Adipocyte (in vitro differentiated cells): ENCODE results near the gene PCDH15.

Source experiments
- DNase-seq: peaks from one replicate; pipeline ENCODE4 v3.0.0-alpha.2; 2015; ENCODE audit warnings: low read depth
- H3K27me3 ChIP-seq: replicated peaks from 2 replicates; pipeline ENCODE4 v1.7.0; 2013; ENCODE audit warnings: mild to moderate bottlenecking, low read length, moderate library complexity; ENCODE audit not compliant: control insufficient read depth, insufficient read depth
- H3K36me3 ChIP-seq: 2 replicates; pipeline ENCODE4 v1.7.0; 2013; ENCODE audit warnings: low read length, mild to moderate bottlenecking, moderate library complexity; ENCODE audit not compliant: control insufficient read depth, insufficient read depth, severe bottlenecking
- H3K4me1 ChIP-seq: 2 replicates; pipeline ENCODE4 v1.7.0; 2013; ENCODE audit warnings: mild to moderate bottlenecking, low read length, moderate library complexity; ENCODE audit not compliant: control insufficient read depth, insufficient read depth
- H3K4me3 ChIP-seq: 2 replicates; pipeline ENCODE4 v1.7.0; 2013; ENCODE audit warnings: mild to moderate bottlenecking, low read length, moderate library complexity
- H3K9ac ChIP-seq: 2 replicates; pipeline ENCODE4 v1.7.0; 2013; ENCODE audit warnings: mild to moderate bottlenecking, low read length, moderate library complexity
- H3K9me3 ChIP-seq: 2 replicates; pipeline ENCODE4 v1.7.0; 2013; ENCODE audit warnings: mild to moderate bottlenecking, low read length, moderate library complexity; ENCODE audit not compliant: control insufficient read depth

Gene PCDH15

DNA sequence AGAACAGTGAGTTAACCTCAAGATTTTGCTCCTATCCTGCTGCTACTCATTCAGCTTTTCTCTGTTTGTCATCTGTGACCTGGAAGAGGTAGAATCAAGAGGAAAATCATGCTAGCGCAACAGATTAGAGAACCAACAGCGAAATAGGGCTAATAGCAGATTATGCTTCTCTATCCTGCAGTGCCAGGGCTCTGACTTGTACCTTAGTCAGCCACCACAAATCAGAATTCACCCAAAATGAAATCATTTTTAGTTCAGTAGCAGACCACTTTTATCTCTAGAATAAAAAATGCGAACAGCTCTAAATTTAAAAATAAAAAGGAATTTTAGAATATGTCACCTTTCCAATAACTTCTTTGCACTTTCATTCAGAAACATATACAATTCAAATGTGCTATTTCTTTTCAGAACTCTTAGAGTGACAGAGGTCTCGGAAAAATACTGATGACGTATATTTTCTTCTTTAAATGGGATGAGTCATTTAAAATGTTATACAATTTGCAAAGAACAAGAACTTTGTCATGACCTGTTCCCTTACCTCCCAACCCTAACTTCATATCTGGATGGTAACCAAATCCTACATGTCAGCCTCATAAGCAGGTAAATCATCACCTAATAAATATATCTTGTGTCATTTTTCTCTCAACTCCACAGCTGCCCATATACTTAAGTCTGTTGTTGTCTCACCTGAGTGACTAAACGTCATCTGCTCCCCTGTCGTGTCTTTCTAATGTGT lies 896.4 kb downstream of the PCDH15 start:
- Histone ChIP-seq H3K4me3 (no peak overlapping the region), H3K4me1 (no peaks in the 10 kb centered on the region), H3K9ac (no peak overlapping the region), H3K36me3 (no peaks in the 10 kb centered on the region), H3K9me3 (no peaks in the 10 kb centered on the region), H3K27me3 (no peaks in the 10 kb centered on the region)
- DNase-seq, result no peak

GRCh38 chr10:53903756-53904155 lies 897.3 kb downstream of the PCDH15 start:
- Histone ChIP-seq H3K4me3 (no peak overlapping the region), H3K9ac (no peak overlapping the region), H3K4me1 (no peaks in the 10 kb centered on the region), H3K36me3 (no peaks in the 10 kb centered on the region), H3K9me3 (no peaks in the 10 kb centered on the region), H3K27me3 (no peaks in the 10 kb centered on the region)
- DNase-seq, result no peak

DNA sequence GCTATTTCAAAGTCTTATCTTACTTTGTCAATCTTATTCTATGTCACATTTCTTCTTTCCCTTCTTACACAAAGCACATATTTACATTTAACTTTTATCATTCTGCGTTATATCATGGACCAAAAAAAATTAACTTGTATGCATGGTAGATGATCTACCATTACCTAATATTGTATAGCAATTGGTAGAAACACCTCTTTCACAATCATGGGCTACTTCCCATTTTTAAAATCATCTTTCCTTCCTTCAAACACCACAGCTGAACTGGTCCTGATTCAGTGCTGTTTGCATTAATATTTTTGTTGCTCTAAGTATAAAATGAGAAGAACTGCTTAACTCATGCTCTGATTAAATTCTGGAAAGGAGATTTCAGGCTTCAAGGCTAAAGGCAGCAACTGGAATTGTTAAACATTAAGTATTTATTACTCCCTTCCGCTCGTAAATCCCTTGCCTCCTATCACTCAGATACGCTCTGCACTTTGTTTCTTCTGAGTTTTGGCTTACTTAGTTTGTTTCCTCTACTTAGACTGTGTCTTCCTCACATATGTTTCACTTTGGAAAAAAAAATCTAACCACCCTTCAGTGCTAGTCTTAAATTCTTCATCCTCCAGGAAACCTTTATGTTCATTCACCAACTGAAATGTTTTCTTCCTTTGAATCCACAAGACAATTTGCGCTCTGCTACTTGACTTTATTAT lies 901.4 kb downstream of the PCDH15 start:
- Histone ChIP-seq H3K4me3 (no peak overlapping the region), H3K27me3 (no peaks in the 10 kb centered on the region), H3K4me1 (no peaks in the 10 kb centered on the region), H3K36me3 (no peaks in the 10 kb centered on the region), H3K9ac (no peak overlapping the region), H3K9me3 (no peaks in the 10 kb centered on the region)
- no peak for DNase-seq

- no peak overlapping the region for H3K4me3 ChIP-seq
- no peaks in the 10 kb centered on the region for H3K4me1 ChIP-seq
- DNase-seq, result no peak
- no peak overlapping the region for H3K9ac ChIP-seq
- no peaks in the 10 kb centered on the region for H3K9me3 ChIP-seq
- H3K36me3 ChIP-seq, result no peaks in the 10 kb centered on the region
- no peaks in the 10 kb centered on the region for H3K27me3 ChIP-seq
Measured at GRCh38 chr10:53898532-53898931, 902.5 kb downstream of the PCDH15 start.

DNA sequence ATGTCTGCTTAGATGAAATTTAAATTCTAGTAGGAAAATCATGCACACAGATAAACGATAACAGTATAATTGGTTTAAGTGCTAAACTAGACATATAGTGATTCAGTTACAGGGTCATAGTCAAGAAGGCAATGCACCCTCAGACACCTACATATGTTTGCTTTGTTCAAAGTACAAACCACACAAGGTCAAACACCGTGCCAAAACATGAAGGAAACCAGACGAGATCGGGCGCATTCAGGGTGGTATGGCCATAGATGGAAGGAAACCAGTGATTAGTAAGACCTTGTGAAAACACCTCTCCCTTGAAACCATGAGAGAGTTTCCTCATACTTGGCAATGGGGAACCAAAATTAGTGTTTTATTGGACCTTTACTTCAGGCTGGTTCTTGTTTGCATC lies 906.9 kb downstream of the PCDH15 start:
- H3K4me1 ChIP-seq, result no peaks in the 10 kb centered on the region
- no peak overlapping the region for H3K4me3 ChIP-seq
- no peaks in the 10 kb centered on the region for H3K9me3 ChIP-seq
- no peaks in the 10 kb centered on the region for H3K27me3 ChIP-seq
- no peaks in the 10 kb centered on the region for H3K36me3 ChIP-seq
- H3K9ac ChIP-seq, result no peak overlapping the region
- DNase-seq, result no peak

GRCh38 chr10:53893061-53893460 lies 908.0 kb downstream of the PCDH15 start:
- Histone ChIP-seq H3K27me3 (no peaks in the 10 kb centered on the region), H3K4me1 (no peaks in the 10 kb centered on the region), H3K36me3 (no peaks in the 10 kb centered on the region), H3K9me3 (no peaks in the 10 kb centered on the region), H3K4me3 (no peak overlapping the region), H3K9ac (no peak overlapping the region)
- no peak for DNase-seq

- Histone ChIP-seq H3K4me1 (no peaks in the 10 kb centered on the region), H3K36me3 (no peaks in the 10 kb centered on the region), H3K27me3 (no peaks in the 10 kb centered on the region), H3K9ac (no peak overlapping the region), H3K4me3 (no peak overlapping the region), H3K9me3 (no peaks in the 10 kb centered on the region)
- no peak for DNase-seq
Measured at GRCh38 chr10:53886325-53887300, 914.4 kb downstream of the PCDH15 start.

- Histone ChIP-seq H3K27me3 (no peaks in the 10 kb centered on the region), H3K4me3 (no peak overlapping the region), H3K9me3 (no peaks in the 10 kb centered on the region), H3K36me3 (no peaks in the 10 kb centered on the region), H3K9ac (no peak overlapping the region), H3K4me1 (no peaks in the 10 kb centered on the region)
- no peak for DNase-seq
Measured at GRCh38 chr10:53864846-53865245, 936.2 kb downstream of the PCDH15 start.

DNA sequence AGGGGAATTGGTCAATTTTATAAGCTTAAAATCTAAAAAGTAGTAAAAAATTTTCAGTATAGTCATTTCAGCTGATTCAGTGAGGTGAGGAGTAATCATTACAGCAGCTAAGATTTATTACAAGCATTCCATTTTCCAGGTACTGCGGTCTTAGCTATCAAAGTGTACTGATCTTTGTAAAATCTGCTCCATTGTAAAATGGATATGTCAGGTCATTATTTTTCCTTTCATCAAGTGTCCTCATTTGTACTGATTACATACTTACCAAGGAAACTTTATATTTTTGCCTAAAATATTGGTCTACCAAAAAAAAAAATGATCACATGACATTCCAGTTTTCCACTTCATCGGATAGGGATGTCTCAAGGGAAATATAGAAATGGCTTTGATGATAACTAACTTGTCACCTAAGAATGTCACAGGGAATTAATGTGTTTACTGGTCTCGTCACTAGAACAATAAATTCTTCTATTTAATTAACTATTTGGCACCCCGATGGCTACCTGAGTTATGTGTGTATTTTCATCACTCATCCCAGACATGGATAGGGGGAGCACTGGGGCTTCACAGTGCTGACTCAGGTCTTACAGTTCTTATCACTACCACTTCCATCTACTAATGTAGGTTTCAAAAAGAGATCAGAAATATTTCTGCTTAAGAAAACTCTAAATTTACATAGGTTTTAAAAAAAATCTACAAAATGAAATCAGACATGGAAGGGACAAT lies 948.4 kb downstream of the PCDH15 start:
- H3K36me3 ChIP-seq, result no peaks in the 10 kb centered on the region
- H3K4me3 ChIP-seq, result no peak overlapping the region
- no peaks in the 10 kb centered on the region for H3K9me3 ChIP-seq
- DNase-seq, result no peak
- no peak overlapping the region for H3K9ac ChIP-seq
- H3K4me1 ChIP-seq, result no peaks in the 10 kb centered on the region
- no peaks in the 10 kb centered on the region for H3K27me3 ChIP-seq

GRCh38 chr10:53846809-53847208 lies 954.2 kb downstream of the PCDH15 start:
- no peak overlapping the region for H3K4me3 ChIP-seq
- DNase-seq, result no peak
- H3K9ac ChIP-seq, result no peak overlapping the region
- no peaks in the 10 kb centered on the region for H3K9me3 ChIP-seq
- no peaks in the 10 kb centered on the region for H3K36me3 ChIP-seq
- no peaks in the 10 kb centered on the region for H3K27me3 ChIP-seq
- H3K4me1 ChIP-seq, result no peaks in the 10 kb centered on the region
